Type B pancreatic cell (in vitro differentiated cells): ENCODE measurements around the gene SKA3. TPM values are rescaled to one million over a fixed set of nuclear protein-coding genes. Genes with fewer than 3 reads are reported as not detected.
A peak's percentile ranks its signal among the peaks of the same experiment; 100 is the strongest.

Experiments
- DNase-seq: peaks from one replicate; pipeline ENCODE4 v3.0.0; 2021; ENCODE audit warnings: mixed read lengths; ENCODE audit not compliant: unreplicated experiment; ENCODE audit errors: extremely low spot score
- H3K27ac Mint-ChIP-seq: 2 replicates; pipeline ENCODE4 v1.8.0; 2021; ENCODE audit warnings: mild to moderate bottlenecking, mixed read lengths
- H3K27me3 Mint-ChIP-seq: 2 replicates; pipeline ENCODE4 v1.8.0; 2021; ENCODE audit warnings: mixed read lengths
- H3K36me3 Mint-ChIP-seq: 2 replicates; pipeline ENCODE4 v1.8.0; 2021; ENCODE audit warnings: mixed read lengths
- H3K4me1 Mint-ChIP-seq: one replicate; pipeline ENCODE4 v1.8.0; 2021; ENCODE audit warnings: mixed read lengths; ENCODE audit not compliant: unreplicated experiment
- H3K4me3 Mint-ChIP-seq: 2 replicates; pipeline ENCODE4 v1.8.0; 2021; ENCODE audit warnings: mild to moderate bottlenecking, mixed read lengths
- H3K9me3 Mint-ChIP-seq: 2 replicates; pipeline ENCODE4 v1.8.0; 2021; ENCODE audit warnings: mixed read lengths
- total RNA-seq: library from RNA; stranded (reverse); gene quantifications from 2 replicates; pipeline ENCODE4 v1.2.1, GENCODE V29; 2021; ENCODE audit warnings: low replicate concordance
- TF ChIP-seq, protein P1 (sequence below): fragments of 200-600 bp; sonication (generic); conservative IDR thresholded peaks from 2 replicates; pipeline ENCODE4 v1.5.0; 2021; ENCODE audit warnings: antibody characterized with exemption, mild to moderate bottlenecking

Gene SKA3
- total RNA-seq, 1 donor from 2014 or later: 20.5 TPM

DNA sequence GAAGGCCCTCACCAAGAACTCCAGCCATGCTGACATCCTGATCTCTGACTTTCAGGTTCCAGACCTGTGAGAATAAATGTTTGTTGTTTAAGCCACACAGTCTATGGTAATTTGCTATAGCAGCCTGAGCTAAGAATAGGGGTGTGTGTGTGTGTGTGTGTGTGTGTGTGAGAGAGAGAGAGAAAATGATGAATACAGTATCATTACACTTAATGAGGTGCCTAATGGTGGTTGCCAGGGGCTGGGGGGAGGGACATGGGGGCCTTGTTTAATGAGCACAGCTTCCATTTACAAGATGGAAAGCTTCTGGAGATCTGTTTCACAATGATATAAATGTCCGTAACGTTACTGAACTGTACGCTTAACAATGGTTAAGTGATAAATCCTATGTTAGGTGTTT, 61.1 kb downstream of the SKA3 start:
- TF ChIP-seq, protein P1, sequence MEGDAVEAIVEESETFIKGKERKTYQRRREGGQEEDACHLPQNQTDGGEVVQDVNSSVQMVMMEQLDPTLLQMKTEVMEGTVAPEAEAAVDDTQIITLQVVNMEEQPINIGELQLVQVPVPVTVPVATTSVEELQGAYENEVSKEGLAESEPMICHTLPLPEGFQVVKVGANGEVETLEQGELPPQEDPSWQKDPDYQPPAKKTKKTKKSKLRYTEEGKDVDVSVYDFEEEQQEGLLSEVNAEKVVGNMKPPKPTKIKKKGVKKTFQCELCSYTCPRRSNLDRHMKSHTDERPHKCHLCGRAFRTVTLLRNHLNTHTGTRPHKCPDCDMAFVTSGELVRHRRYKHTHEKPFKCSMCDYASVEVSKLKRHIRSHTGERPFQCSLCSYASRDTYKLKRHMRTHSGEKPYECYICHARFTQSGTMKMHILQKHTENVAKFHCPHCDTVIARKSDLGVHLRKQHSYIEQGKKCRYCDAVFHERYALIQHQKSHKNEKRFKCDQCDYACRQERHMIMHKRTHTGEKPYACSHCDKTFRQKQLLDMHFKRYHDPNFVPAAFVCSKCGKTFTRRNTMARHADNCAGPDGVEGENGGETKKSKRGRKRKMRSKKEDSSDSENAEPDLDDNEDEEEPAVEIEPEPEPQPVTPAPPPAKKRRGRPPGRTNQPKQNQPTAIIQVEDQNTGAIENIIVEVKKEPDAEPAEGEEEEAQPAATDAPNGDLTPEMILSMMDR: no peak
- H3K4me3 Mint-ChIP-seq: no peak overlapping the region
- no peaks in the 10 kb centered on the region for H3K9me3 Mint-ChIP-seq
- H3K4me1 Mint-ChIP-seq: no peaks in the 10 kb centered on the region
- no peak overlapping the region for H3K27ac Mint-ChIP-seq
- H3K36me3 Mint-ChIP-seq: no peaks in the 10 kb centered on the region
- no peaks in the 10 kb centered on the region for H3K27me3 Mint-ChIP-seq
- no peak for DNase-seq

DNA sequence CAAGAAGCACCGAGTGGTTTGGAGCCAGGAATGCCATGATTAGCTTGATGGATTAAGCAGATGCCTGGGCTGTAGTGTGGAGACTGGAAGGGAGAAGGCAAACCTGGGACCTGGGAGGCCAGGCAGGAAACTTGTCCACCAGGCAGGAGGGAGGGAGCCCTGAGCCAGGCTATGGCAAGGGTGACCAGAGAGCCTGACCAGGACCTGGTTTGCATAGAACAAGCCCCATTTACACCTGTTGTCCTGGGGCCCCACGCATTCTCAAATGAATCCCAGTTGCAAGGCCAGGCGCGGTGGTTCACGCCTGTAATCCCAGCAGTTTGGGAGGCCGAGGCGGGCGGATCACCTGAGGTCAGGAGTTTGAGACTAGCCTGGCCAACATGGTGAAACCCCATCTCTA, 64.8 kb downstream of the SKA3 start:
- H3K9me3 Mint-ChIP-seq: no peaks in the 10 kb centered on the region
- no peak overlapping the region for H3K27ac Mint-ChIP-seq
- H3K27me3 Mint-ChIP-seq: no peaks in the 10 kb centered on the region
- H3K36me3 Mint-ChIP-seq: no peaks in the 10 kb centered on the region
- TF ChIP-seq, protein P1: no peak
- no peak for DNase-seq
- no peaks in the 10 kb centered on the region for H3K4me1 Mint-ChIP-seq
- H3K4me3 Mint-ChIP-seq: no peak overlapping the region

DNA sequence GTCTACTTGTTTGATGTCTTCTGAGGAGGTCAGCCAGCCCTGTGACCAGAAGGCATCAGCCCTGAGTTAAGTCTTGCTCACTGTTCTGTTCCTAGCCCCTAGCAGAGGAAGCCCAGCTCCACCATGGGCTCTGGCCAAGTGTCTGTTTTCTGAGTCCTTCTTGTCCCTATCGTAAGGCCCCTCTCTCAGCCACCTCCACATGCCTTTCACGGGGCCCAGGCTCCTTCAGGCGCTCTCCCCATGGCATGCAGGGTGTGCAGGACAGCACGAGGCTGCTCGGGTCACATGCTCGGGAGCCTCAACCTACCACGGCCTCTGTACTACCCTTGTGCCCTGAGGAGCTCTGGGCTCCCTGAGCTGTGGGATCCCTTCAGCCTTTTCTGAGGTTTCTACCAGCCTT, 67.2 kb downstream of the SKA3 start:
- TF ChIP-seq, protein P1: no peak
- H3K4me1 Mint-ChIP-seq: peaks cover 7% of the 10 kb centered on the region
- no peaks in the 10 kb centered on the region for H3K9me3 Mint-ChIP-seq
- H3K4me3 Mint-ChIP-seq: no peak overlapping the region
- no peaks in the 10 kb centered on the region for H3K36me3 Mint-ChIP-seq
- H3K27me3 Mint-ChIP-seq: no peaks in the 10 kb centered on the region
- no peak overlapping the region for H3K27ac Mint-ChIP-seq
- peak; percentile 55 for DNase-seq

DNA sequence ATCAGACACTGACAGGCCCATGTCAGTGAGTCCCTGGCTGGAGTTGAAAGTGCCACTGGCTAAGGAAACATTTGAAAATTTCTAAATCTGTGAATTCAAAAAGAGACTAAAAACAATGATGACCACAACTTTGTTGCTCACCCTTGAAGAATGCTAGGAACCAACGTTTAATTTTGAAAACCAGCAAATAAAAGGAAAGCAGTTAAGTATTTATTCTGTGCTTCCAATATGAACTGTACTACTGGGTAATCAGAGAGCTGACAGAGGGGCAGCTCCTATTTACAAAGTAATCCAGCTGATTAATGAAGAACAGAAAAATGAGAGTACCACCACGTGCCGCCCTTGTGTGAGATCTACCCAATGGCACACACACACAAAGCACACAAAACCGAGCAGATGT, 70.3 kb downstream of the SKA3 start:
- Mint-ChIP-seq H3K27me3 (no peaks in the 10 kb centered on the region), H3K4me3 (no peak overlapping the region), H3K36me3 (no peaks in the 10 kb centered on the region), H3K9me3 (no peaks in the 10 kb centered on the region), H3K27ac (no peak overlapping the region), H3K4me1 (peaks cover 7% of the 10 kb centered on the region)
- no peak for DNase-seq
- TF ChIP-seq, protein P1: no peak

DNA sequence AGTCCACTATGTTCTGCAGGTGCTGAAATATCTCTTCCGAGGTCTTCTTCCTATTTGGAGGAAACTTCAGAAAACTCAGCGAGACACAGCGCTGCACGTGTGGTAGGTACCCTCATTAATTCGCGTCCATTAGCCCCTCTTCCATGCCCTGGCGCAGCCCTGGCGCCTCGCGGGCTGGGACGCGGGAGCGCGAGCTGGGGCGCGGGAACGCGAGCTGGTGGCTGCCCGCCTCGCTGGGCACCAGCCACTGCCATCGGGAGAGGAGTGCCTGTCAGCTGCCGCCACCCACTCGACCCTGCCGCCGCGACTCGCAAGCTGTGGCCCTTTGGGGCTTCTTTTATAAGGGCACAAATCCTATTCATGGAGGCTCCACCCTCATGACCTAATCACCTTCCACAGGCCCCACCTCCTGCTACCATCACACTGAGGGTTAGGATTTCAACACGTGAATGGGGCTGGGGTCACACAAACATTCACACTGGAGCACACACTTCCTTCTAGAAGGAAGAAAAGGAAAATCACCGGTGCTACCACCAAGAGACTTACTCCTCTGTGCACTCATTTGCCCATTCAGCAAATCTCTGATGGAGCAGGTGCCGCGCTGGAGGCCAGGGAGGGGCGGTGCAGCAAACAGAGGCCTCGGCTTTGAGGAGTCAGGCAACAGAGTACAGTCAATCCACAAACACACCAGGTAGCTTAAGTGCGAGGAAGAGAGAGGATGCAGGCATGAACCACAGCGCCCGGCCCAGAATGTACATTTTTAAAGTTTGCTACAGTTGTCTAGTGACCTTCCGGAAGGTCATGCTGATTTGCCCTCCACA, 71.9 kb downstream of the SKA3 start:
- TF ChIP-seq, protein P1: no peak
- H3K4me1 Mint-ChIP-seq: peaks cover 7% of the 10 kb centered on the region
- no peaks in the 10 kb centered on the region for H3K36me3 Mint-ChIP-seq
- no peaks in the 10 kb centered on the region for H3K9me3 Mint-ChIP-seq
- no peaks in the 10 kb centered on the region for H3K27me3 Mint-ChIP-seq
- H3K4me3 Mint-ChIP-seq: no peak overlapping the region
- no peak for DNase-seq
- no peak overlapping the region for H3K27ac Mint-ChIP-seq

Other genes starting within 250 kb of the SKA3 start
- gene LATS2, start 115.0 kb downstream of the SKA3 start, total RNA-seq: 14.6 and 17.8 TPM in 2 replicates
- 210 and 232 TPM in 2 replicates for gene SAP18, start 36.4 kb downstream of the SKA3 start, total RNA-seq
- gene MRPL57, start 106 bp upstream of the SKA3 start, total RNA-seq: 22.0 and 24.1 TPM in 2 replicates